GM12892 (cell line): Measurements from ENCODE around the gene VAMP8.

Experiments
- POLR2A ChIP-seq: IDR thresholded peaks from 2 replicates; pipeline ENCODE4 v1.6.1; 2011; ENCODE audit warnings: low read depth, low read length, control low read depth
- POLR2AphosphoS5 ChIP-seq: IDR thresholded peaks from 2 replicates; pipeline ENCODE4 v1.6.1; 2011; ENCODE audit warnings: low read depth, low read length, control low read depth
- TAF1 ChIP-seq: IDR thresholded peaks from 2 replicates; pipeline ENCODE4 v1.6.1; 2011; ENCODE audit warnings: low read depth, mild to moderate bottlenecking, control low read depth, low read length, borderline replicate concordance

DNA sequence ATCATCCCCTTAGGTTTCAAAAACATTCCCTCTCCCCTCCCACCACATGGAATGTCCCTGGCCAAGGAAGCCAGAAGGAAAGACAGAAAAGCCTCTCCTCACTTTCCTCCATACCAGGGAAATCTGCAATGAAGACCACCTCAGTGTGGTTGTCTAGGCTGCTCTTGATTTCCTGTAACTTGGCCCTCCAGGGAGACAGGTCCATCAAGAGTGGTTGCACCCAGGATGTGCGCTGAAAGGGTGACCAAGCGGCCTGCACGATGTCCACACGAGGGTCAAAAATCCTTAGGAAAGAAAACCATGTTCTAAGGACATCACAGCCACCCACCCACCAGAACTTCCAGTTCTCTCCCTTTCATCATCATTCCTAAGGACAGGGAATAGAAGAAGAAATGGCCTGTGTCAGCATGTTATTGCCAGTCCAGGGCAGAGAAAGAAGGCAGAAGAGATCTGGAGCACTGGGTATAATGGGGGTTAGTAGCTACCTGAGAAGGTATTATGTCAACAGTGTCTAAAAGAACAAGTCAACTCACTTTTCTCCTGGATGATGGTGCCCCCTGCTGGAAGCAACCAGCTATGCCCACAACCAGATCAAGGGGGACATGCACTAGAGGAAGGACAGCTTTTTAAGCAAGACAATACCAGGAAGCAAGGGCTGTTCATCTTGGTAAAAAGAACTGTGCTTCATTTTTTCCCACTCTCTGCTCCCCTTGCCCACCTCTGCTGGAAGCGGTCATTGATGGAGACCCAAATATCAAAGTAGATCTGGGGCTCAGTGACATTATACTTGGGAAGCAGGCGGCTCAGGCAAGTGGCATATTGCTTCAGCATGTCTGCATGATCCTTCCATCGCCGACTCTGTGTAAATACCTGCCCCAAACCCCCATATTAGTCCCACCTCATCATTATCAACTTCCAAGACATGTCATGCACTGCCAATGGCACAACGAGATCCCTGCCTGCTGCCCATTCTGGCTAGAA lies 25.4 kb upstream of the VAMP8 start:
- TF ChIP-seq POLR2A (no peak), POLR2AphosphoS5 (no peak), TAF1 (0 out of 2 replicates have a peak, but pooled peaks have one; percentile 6)
